Measurements from ENCODE around the gene SRGN.
"Not testable (repeated sequence)": the region's sequence is repeated elsewhere in the genome, so short reads cannot be mapped to it uniquely, and the experiment has no call there.

SRGN gene, protein sequence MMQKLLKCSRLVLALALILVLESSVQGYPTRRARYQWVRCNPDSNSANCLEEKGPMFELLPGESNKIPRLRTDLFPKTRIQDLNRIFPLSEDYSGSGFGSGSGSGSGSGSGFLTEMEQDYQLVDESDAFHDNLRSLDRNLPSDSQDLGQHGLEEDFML

DNA sequence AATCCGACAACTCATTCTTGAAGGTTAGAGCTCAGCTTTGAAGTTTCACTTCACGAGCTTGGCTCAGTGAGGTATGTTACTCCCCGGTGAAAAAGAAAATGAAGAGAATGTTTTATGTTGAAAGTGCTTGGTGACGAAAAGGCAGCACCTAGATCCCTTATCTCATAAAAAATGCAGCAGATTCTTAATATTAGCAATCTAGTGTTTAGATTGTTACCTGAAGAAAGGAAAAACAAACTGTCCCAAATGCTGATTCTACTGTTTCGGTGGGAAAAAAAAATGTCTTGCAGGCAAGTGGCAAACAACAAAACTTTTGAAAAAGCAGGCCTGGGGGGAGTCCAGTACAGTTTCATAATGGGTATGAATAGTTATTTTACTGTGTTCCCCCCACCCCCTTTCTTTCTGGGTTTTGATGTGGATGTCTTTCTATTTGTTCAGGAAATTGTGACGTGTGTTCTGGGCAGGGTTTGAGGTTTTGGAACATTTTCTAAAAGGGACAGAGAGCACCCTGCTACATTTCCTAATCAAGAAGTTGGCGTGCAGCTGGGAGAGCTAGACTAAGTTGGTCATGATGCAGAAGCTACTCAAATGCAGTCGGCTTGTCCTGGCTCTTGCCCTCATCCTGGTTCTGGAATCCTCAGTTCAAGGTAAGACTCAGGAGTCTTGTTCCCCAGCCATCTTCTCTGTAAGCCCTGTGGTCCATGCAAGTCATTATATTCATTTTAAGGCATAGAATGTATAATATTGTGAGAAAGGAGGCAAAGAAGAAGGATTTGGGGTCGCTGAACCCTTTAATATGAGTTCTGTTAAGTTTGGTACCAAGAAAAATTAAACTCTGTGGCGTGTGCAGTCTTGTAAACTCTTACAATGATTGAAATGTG is at the start of gene SRGN:
TSS of gene SRGN (plus strand) at position 514 of the 881 bp plus-strand sequence. CDS start at position 569, 55 bp downstream.
- peak within 1 kb of the TSS; percentile 10 for H3K4me3 ChIP-seq (ENCODE audit: low read length)
- TF ChIP-seq, protein P1, sequence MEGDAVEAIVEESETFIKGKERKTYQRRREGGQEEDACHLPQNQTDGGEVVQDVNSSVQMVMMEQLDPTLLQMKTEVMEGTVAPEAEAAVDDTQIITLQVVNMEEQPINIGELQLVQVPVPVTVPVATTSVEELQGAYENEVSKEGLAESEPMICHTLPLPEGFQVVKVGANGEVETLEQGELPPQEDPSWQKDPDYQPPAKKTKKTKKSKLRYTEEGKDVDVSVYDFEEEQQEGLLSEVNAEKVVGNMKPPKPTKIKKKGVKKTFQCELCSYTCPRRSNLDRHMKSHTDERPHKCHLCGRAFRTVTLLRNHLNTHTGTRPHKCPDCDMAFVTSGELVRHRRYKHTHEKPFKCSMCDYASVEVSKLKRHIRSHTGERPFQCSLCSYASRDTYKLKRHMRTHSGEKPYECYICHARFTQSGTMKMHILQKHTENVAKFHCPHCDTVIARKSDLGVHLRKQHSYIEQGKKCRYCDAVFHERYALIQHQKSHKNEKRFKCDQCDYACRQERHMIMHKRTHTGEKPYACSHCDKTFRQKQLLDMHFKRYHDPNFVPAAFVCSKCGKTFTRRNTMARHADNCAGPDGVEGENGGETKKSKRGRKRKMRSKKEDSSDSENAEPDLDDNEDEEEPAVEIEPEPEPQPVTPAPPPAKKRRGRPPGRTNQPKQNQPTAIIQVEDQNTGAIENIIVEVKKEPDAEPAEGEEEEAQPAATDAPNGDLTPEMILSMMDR (IDR thresholded peaks at IDR 0.05; ENCODE audit: insufficient read depth, low read depth, low read length, missing control alignments) = no peak
- peak; percentile 41 for DNase-seq (ENCODE audit: low read depth)

DNA sequence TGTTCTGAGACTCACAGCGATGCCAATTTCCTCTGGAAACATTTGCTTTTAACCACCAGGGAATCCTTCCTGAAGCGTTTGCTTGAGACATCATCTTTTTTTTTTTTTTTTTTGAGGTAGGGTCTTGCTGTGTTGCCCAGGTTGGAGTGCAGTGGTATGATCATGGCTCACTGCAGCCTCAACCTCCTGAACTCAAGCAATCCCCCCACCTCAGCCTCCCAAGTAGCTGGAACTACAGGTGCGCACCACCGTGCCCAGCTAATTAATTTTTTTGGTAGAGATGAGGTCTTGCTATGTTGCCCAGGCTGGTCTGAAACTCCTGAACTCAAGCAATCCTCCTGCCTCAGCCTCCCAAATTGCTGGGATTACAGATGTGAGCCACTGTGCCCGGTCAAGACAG is 47.0 kb upstream of the SRGN start:
- not testable (repeated sequence) for H3K4me3 ChIP-seq (ENCODE audit: low read length); DNase-seq (ENCODE audit: low read depth)

DNA sequence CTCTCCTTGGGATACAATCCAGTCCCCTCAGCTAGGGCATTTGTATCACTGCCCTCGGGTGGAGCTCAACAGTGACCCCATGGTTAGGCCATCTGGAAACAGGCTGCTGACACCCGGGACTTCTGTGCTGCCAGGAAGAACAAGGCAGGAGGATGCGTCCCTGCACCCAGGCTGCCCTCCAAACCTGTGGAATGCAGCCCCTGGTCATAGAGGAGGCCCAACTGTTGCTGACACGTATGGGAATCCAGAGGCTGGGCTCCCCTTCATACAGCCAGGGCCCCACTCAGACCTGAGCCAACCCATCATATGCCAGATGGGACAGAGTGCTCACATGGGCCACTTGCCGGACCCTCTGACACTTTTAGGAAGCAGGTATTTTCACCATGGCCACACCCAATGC is 45.5 kb upstream of the SRGN start:
- H3K4me3 ChIP-seq (ENCODE audit: low read length) = no peak overlapping the region
- TF ChIP-seq, protein P1 (IDR thresholded peaks at IDR 0.05; ENCODE audit: insufficient read depth, low read depth, low read length, missing control alignments) = no peak
- DNase-seq (ENCODE audit: low read depth) = no peak

DNA sequence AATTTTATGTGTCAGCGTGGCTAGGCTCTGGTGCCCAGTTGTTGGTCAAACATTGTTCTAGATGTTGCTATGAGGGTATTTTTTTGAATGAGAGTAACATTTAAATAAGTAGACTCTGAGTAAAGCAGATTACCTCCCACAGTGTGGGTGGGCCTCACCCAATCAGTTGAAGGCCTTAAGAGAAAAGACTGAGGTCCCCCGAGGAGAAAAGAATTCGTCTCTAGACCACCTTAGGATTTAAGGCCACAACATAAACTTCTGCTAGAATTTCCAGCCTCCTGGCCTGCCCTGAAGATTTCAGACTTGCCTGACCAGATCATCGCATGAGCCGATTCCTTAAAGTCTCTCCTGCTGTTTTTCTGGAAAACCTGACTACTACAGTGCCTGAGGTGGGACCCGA is 45.1 kb upstream of the SRGN start:
- no peak overlapping the region for H3K4me3 ChIP-seq (ENCODE audit: low read length)
- TF ChIP-seq, protein P1 (IDR thresholded peaks at IDR 0.05; ENCODE audit: insufficient read depth, low read depth, low read length, missing control alignments) = no peak
- DNase-seq (ENCODE audit: low read depth) = no peak

DNA sequence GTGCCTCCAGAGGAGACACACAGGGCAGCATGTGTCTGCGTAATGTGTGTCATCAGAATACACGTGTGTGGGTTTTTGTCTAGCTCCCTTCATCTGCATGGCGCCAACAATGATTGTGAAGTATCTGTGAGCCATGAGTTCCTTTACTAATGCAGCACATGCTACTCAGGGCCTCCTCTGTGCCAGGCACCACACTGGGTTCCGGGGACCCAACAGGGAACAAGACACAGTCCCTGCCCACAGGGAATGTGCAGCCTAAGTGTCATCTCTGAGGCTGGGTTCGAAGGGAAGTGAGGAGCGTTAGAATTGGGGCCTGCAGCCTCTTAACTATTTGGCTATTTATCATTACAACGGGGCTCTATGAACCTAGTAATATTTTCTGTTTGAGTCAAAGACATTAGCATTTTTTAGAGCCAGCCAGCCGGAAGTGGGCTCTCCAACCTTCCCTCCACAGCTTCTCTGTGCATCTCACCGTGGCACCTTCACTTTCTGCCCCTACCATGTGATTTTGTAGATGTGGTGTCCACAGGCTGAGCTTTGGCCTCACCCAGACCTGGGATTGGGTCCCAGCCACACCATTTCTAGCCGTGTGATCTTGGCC is 43.9 kb upstream of the SRGN start:
- TF ChIP-seq, protein P1 (IDR thresholded peaks at IDR 0.05; ENCODE audit: insufficient read depth, low read depth, low read length, missing control alignments) = no peak
- no peak for DNase-seq (ENCODE audit: low read depth)
- no peak overlapping the region for H3K4me3 ChIP-seq (ENCODE audit: low read length)

DNA sequence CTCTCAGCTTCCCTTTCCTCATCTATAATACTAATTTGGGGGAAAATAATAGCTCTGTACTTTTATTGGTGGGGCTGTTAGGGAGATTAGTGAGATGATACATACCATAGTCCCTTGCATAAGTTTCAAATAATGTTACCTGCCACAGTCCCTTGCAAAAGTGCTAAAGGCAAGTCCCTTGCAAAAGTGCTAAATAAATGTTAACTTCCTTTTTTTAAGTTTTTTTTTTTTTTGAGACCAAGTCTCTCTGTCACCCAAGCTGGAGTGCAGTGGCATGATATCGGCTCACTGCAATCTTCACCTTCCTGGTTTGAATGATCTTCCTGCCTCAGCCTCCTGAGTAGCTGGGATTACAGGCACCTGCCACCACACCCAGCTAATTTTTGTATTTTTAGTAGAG is 43.4 kb upstream of the SRGN start:
- no peak overlapping the region for H3K4me3 ChIP-seq (ENCODE audit: low read length)
- DNase-seq (ENCODE audit: low read depth) = no peak
- TF ChIP-seq, protein P1 (IDR thresholded peaks at IDR 0.05; ENCODE audit: insufficient read depth, low read depth, low read length, missing control alignments) = no peak

Data from epithelial cell of esophagus (primary cell).